Cardiac muscle cell (in vitro differentiated cells and primary cell): ENCODE data around the gene ELMOD1. TPM values are rescaled to one million over a fixed set of nuclear protein-coding genes. Genes with fewer than 3 reads are reported as not detected.
A peak's percentile ranks its signal among the peaks of the same experiment; 100 is the strongest.

Experiments
- DNase-seq, 2 donors: peaks; one replicate each; pipeline versions ENCODE4 v3.0.0 to v3.0.0-alpha.2; 2010 to 2017; ENCODE audit warnings: low read depth in 1 of 2, low spot score in 1 of 2
- H3K27ac ChIP-seq: fragments of 200-600 bp; sonication (generic); 2 replicates; pipeline ENCODE4 v1.5.1; 2016
- H3K27me3 ChIP-seq: fragments of 200-600 bp; sonication (generic); 2 replicates; pipeline ENCODE4 v1.6.0; 2016; ENCODE audit warnings: control low read depth
- H3K36me3 ChIP-seq: fragments of 200-600 bp; sonication (generic); 2 replicates; pipeline ENCODE4 v1.5.1; 2016; ENCODE audit warnings: control low read depth
- H3K4me1 ChIP-seq: fragments of 200-600 bp; sonication (generic); 2 replicates; pipeline ENCODE4 v1.8.1; 2017; ENCODE audit warnings: low read depth, mild to moderate bottlenecking, mixed run types
- H3K4me3 ChIP-seq: fragments of 200-600 bp; sonication (generic); 2 replicates; pipeline ENCODE4 v1.5.1; 2016; ENCODE audit warnings: mild to moderate bottlenecking
- H3K9me3 ChIP-seq: fragments of 200-600 bp; sonication (generic); 2 replicates; pipeline ENCODE4 v1.5.1; 2017; ENCODE audit warnings: low read depth, mild to moderate bottlenecking, control low read depth
- CTCF ChIP-seq: IDR thresholded peaks from 2 replicates; pipeline ENCODE4 v1.5.1; 2012; ENCODE audit warnings: low read depth, mild to moderate bottlenecking, low read length
- polyA plus RNA-seq: library from polyadenylated mRNA; unstranded; fragments of >200 nt; fragmentation: Nextera tagmentation; extraction: Ambion mirVana; gene quantifications from 2 replicates; pipeline ENCODE4 v1.2.1, GENCODE V29; 2016
- total RNA-seq: library from RNA; depleted of rRNA; stranded (reverse); fragments of >200 nt; gene quantifications from 2 replicates; pipeline ENCODE4 v1.2.3, GENCODE V29; 2016

The ELMOD1 gene
- total and polyA plus RNA-seq, 2 experiments from 2014 or later, result 0.09 to 1.1 TPM

GRCh38 chr11:107550304-107550703, 40.6 kb upstream of the ELMOD1 start:
- no peaks in the 10 kb centered on the region for H3K27me3 ChIP-seq
- DNase-seq, result no peak
- no peak overlapping the region for H3K4me3 ChIP-seq
- peaks cover 16% of the 10 kb centered on the region for H3K36me3 ChIP-seq
- TF ChIP-seq CTCF, result no peak
- no peaks in the 10 kb centered on the region for H3K9me3 ChIP-seq
- no peak overlapping the region for H3K27ac ChIP-seq
- H3K4me1 ChIP-seq, result no peaks in the 10 kb centered on the region

- Histone ChIP-seq H3K9me3 (no peaks in the 10 kb centered on the region), H3K27me3 (no peaks in the 10 kb centered on the region), H3K27ac (no peak overlapping the region), H3K36me3 (no peaks in the 10 kb centered on the region), H3K4me3 (no peak overlapping the region), H3K4me1 (peaks cover 10% of the 10 kb centered on the region)
- TF ChIP-seq CTCF, result no peak
- DNase-seq, result peak in 1 of 2 donors; percentile 65
Observed at GRCh38 chr11:107561688-107562087, 29.3 kb upstream of the ELMOD1 start.

- no peak overlapping the region for H3K27ac ChIP-seq
- no peak overlapping the region for H3K4me3 ChIP-seq
- H3K36me3 ChIP-seq, result no peaks in the 10 kb centered on the region
- H3K9me3 ChIP-seq, result no peaks in the 10 kb centered on the region
- TF ChIP-seq CTCF, result no peak
- peaks cover 10% of the 10 kb centered on the region for H3K4me1 ChIP-seq
- DNase-seq, result peak in 1 of 2 donors; percentile 44
- H3K27me3 ChIP-seq, result no peaks in the 10 kb centered on the region
Observed at GRCh38 chr11:107562647-107563208, 28.2 kb upstream of the ELMOD1 start.

- H3K27me3 ChIP-seq, result no peaks in the 10 kb centered on the region
- H3K36me3 ChIP-seq, result no peaks in the 10 kb centered on the region
- TF ChIP-seq CTCF, result peak; percentile 60
- no peak overlapping the region for H3K4me3 ChIP-seq
- no peak overlapping the region for H3K27ac ChIP-seq
- H3K4me1 ChIP-seq, result peaks cover 10% of the 10 kb centered on the region
- no peaks in the 10 kb centered on the region for H3K9me3 ChIP-seq
- DNase-seq, result peak; percentile 51 to 74
Observed at GRCh38 chr11:107563702-107564101, 27.2 kb upstream of the ELMOD1 start.

- peaks cover 10% of the 10 kb centered on the region for H3K4me1 ChIP-seq
- DNase-seq, result no peak
- H3K4me3 ChIP-seq, result peak overlapping the region; percentile 78
- H3K36me3 ChIP-seq, result no peaks in the 10 kb centered on the region
- H3K9me3 ChIP-seq, result no peaks in the 10 kb centered on the region
- H3K27me3 ChIP-seq, result no peaks in the 10 kb centered on the region
- TF ChIP-seq CTCF, result no peak
- H3K27ac ChIP-seq, result peak overlapping the region; percentile 1
Observed at GRCh38 chr11:107564877-107565218, 26.1 kb upstream of the ELMOD1 start.
